Spleen (tissue), 11 donors: ENCODE results near the gene ZNF831. TPM values are rescaled to one million over a fixed set of nuclear protein-coding genes. Genes with fewer than 3 reads are reported as not detected.

Experiments
- DNase-seq: peaks from one replicate; pipeline ENCODE4 v3.0.0-alpha.2; 2020
- H3K27ac ChIP-seq, 8 donors: fragments of 200-600 bp; sonication (generic) in 7 of 8; 1 replicate in 4 of 8; 2 replicates in 4 of 8; pipeline versions ENCODE4 v1.5.0 to v1.8.0; 2016 to 2021; ENCODE audit warnings: inconsistent platforms in 4 of 8, mild to moderate bottlenecking in 4 of 8, moderate library complexity in 1 of 8
- H3K27me3 ChIP-seq, 7 donors: fragments of 200-600 bp; sonication (generic) in 6 of 7; replicated peaks in 1 of 7; 1 replicate in 4 of 7; 2 replicates in 3 of 7; pipeline versions ENCODE4 v1.5.0 to v1.8.0; 2016 to 2021; ENCODE audit warnings: inconsistent platforms in 3 of 7, mild to moderate bottlenecking in 1 of 7
- H3K36me3 ChIP-seq, 6 donors: fragments of 200-600 bp; sonication (generic) in 5 of 6; 1 replicate in 4 of 6; 2 replicates in 2 of 6; pipeline versions ENCODE4 v1.5.0 to v1.8.0; 2016 to 2021; ENCODE audit warnings: inconsistent platforms in 2 of 6
- H3K4me1 ChIP-seq, 6 donors: fragments of 200-600 bp; sonication (generic) in 5 of 6; 1 replicate in 3 of 6; 2 replicates in 3 of 6; pipeline versions ENCODE4 v1.5.0 to v1.8.0; 2016 to 2021; ENCODE audit warnings: inconsistent platforms in 3 of 6
- H3K4me3 ChIP-seq, 8 donors: fragments of 200-600 bp; sonication (generic) in 7 of 8; 1 replicate in 4 of 8; 2 replicates in 4 of 8; pipeline versions ENCODE4 v1.5.0 to v1.8.0; 2016 to 2021; ENCODE audit warnings: inconsistent platforms in 4 of 8, mild to moderate bottlenecking in 4 of 8, moderate library complexity in 2 of 8
- H3K9me3 ChIP-seq, 8 donors: fragments of 200-600 bp; sonication (generic) in 7 of 8; 1 replicate in 4 of 8; 2 replicates in 4 of 8; pipeline versions ENCODE4 v1.5.0 to v1.8.0; 2016 to 2021; ENCODE audit warnings: inconsistent platforms in 4 of 8
- POLR2A ChIP-seq, 3 donors: fragments of 450-650 bp; IDR thresholded peaks; one replicate each; pipeline ENCODE4 v1.5.1; 2017; ENCODE audit warnings: antibody characterized with exemption in 3 of 3, mild to moderate bottlenecking in 1 of 3
- POLR2AphosphoS5 ChIP-seq, 3 donors: sonication (generic); formaldehyde crosslinking; IDR thresholded peaks; one replicate each; pipeline ENCODE4 v1.5.1; 2017; ENCODE audit warnings: antibody characterized with exemption in 3 of 3
- WGBS, 5 donors: extraction: QIAGEN DNeasy Blood & Tissue Kit in 3 of 5; methylation state at CpG; one replicate each; pipeline versions ENCODE4 v1.1.5 to v1.1.7; 2013 to 2018; 5-methylcytosine and 5-hydroxymethylcytosine counted together
- intact Hi-C: fragments of 100-400 bp; cut with DNase I; formaldehyde crosslinking; loops from one replicate; pipeline ENCODE4 v1.15.0; 2023; ENCODE audit warnings: low total_unique reads
- polyA plus RNA-seq, 3 donors: library from polyadenylated mRNA; stranded (reverse); fragments of 200-250 nt; gene quantifications; one replicate each; pipeline ENCODE4 v1.2.1, GENCODE V29; 2013
- total RNA-seq, 7 donors: library from RNA; depleted of rRNA in 3 of 7; stranded (reverse); fragments of >200 nt in 3 of 7; fragmentation: NEBNext Ultra II Directional in 4 of 7; extraction: Animal tissue kit (Norgen Biotek cat#: 25700) in 4 of 7; gene quantifications; one replicate each; pipeline versions ENCODE4 v1.1.0 to v1.2.1, GENCODE V29; 2016 to 2021
- TF ChIP-seq, protein P1 (sequence below), 11 experiments: fragments of 200-600 bp in 7 of 11; fragments of 450-650 bp in 4 of 11; sonication (generic) in 4 of 11; IDR thresholded peaks in 8 of 11; conservative IDR thresholded peaks in 3 of 11; 1 replicate in 7 of 11; 2 replicates in 4 of 11; pipeline versions ENCODE4 v1.4.0 to v1.8.0; 2016 to 2021; ENCODE audit warnings: antibody characterized with exemption in 11 of 11, inconsistent platforms in 4 of 11, mild to moderate bottlenecking in 1 of 11
- donor health status: healthy with polysubstance abuse.
- donor health status: DM: no; HTN: no; CAD: no; lungs with moderate emphysema.
- donor health status: DM: no; HTN: no; CAD: no.
- donor health status: Bipolar disorder and iron deficiency.
- donor health status: healthy.
- donor health status: DM: no; HTN: no; CAD: no.
- donor health status: DM: yes; HTN: yes; CAD: no.

Gene ZNF831
- total and polyA plus RNA-seq, 10 donors: 1.2 to 29.2 (median 10.3) TPM

- peaks cover 0 to 60% (median 16%) of the 10 kb centered on the region in 6 donors for H3K4me1 ChIP-seq
- H3K27me3 ChIP-seq: no peaks in the 10 kb centered on the region
- TF ChIP-seq POLR2A (IDR thresholded peaks at IDR 0.05) (no peak), POLR2AphosphoS5 (IDR thresholded peaks at IDR 0.05) (no peak)
- TF ChIP-seq, protein P1, sequence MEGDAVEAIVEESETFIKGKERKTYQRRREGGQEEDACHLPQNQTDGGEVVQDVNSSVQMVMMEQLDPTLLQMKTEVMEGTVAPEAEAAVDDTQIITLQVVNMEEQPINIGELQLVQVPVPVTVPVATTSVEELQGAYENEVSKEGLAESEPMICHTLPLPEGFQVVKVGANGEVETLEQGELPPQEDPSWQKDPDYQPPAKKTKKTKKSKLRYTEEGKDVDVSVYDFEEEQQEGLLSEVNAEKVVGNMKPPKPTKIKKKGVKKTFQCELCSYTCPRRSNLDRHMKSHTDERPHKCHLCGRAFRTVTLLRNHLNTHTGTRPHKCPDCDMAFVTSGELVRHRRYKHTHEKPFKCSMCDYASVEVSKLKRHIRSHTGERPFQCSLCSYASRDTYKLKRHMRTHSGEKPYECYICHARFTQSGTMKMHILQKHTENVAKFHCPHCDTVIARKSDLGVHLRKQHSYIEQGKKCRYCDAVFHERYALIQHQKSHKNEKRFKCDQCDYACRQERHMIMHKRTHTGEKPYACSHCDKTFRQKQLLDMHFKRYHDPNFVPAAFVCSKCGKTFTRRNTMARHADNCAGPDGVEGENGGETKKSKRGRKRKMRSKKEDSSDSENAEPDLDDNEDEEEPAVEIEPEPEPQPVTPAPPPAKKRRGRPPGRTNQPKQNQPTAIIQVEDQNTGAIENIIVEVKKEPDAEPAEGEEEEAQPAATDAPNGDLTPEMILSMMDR (IDR thresholded peaks at IDR 0.05 in 8 of 11, conservative IDR thresholded peaks at IDR 0.05 in 3 of 11): no peak
- H3K4me3 ChIP-seq: no peak overlapping the region
- no peak for DNase-seq
- intact Hi-C loops: no loop called here
- no peaks in the 10 kb centered on the region for H3K9me3 ChIP-seq
- H3K36me3 ChIP-seq: peaks cover 0 to 12% (median 0%) of the 10 kb centered on the region in 6 donors
- H3K27ac ChIP-seq: no peak overlapping the region
- 73 to 82% (median 77%) methylated on average over 16 of the region's 16 CpGs for WGBS, 5 donors
Measured at GRCh38 chr20:59184880-59185447, 21.3 kb downstream of the ZNF831 start.

DNA sequence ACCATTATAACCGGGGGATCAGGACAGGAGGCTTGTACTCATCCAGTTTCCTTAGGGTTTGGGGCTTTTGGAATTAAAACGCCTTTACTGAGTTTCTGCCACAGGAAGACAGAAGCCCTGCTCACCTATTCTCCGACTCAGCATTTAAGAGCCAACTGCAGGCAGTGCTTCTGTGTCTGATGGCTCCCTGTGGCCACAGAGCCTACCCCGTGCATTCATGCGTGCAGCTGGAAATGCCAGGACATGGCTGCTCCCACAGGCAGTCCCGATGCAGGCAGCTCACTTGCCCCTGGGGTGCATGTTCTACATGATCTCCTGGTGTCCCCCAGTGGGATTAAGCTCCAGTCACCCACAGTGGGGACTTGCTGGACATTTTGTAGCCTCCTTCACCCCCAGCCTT lies 22.2 kb downstream of the ZNF831 start:
- WGBS, 5 donors: 79 to 92% (median 82%) methylated on average over 6 of the region's 6 CpGs
- intact Hi-C loops: no loop called here
- TF ChIP-seq, protein P1 (IDR thresholded peaks at IDR 0.05 in 8 of 11, conservative IDR thresholded peaks at IDR 0.05 in 3 of 11): no peak
- no peak for TF ChIP-seq POLR2AphosphoS5 (IDR thresholded peaks at IDR 0.05)
- TF ChIP-seq POLR2A (IDR thresholded peaks at IDR 0.05): no peak

DNA sequence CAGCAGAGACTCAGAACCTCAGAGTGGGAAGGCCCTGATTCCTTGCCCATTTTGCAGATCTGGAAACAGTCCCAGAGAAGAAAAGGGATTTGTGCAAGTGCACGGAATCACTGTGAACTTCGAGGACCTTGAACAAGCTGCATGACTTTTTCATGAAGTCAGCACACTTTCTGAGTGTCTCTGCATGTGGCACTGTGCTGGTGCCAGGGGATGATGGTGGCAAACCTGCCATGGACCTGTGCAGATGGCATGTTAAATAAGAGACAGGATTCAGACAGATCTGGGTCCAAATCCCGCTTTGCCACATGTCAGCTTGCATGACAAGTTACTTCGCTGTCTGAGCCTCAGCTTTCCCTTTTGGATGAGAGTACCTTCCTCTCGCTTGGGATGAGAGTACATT lies 26.8 kb downstream of the ZNF831 start:
- DNase-seq: no peak
- intact Hi-C loops: no loop called here
- Histone ChIP-seq H3K4me3 (no peak overlapping the region), H3K4me1 (peaks cover 0 to 11% (median 0%) of the 10 kb centered on the region in 6 donors), H3K27ac (no peak overlapping the region), H3K36me3 (peaks cover 0 to 29% (median 3%) of the 10 kb centered on the region in 6 donors), H3K9me3 (no peaks in the 10 kb centered on the region), H3K27me3 (peaks cover 0 to 15% (median 0%) of the 10 kb centered on the region in 7 donors)
- TF ChIP-seq, protein P1 (IDR thresholded peaks at IDR 0.05 in 8 of 11, conservative IDR thresholded peaks at IDR 0.05 in 3 of 11): no peak
- TF ChIP-seq POLR2AphosphoS5 (IDR thresholded peaks at IDR 0.05): no peak
- TF ChIP-seq POLR2A (IDR thresholded peaks at IDR 0.05): no peak
- WGBS, 5 donors: 85 to 97% (median 90%) methylated on average over 5 of the region's 5 CpGs

More for the DNA sequence above, 22.2 kb downstream of the ZNF831 start:
- no peak for DNase-seq
- H3K4me1 ChIP-seq: peaks cover 0 to 57% (median 16%) of the 10 kb centered on the region in 6 donors
- H3K36me3 ChIP-seq: peaks cover 0 to 12% (median 0%) of the 10 kb centered on the region in 6 donors
- no peaks in the 10 kb centered on the region for H3K9me3 ChIP-seq
- no peaks in the 10 kb centered on the region for H3K27me3 ChIP-seq
- H3K27ac ChIP-seq: no peak overlapping the region
- H3K4me3 ChIP-seq: no peak overlapping the region

- Histone ChIP-seq H3K27me3 (peaks cover 0 to 15% (median 0%) of the 10 kb centered on the region in 7 donors), H3K9me3 (no peaks in the 10 kb centered on the region), H3K27ac (no peak overlapping the region), H3K4me3 (no peak overlapping the region), H3K4me1 (peaks cover 0 to 3% (median 0%) of the 10 kb centered on the region in 6 donors), H3K36me3 (peaks cover 0 to 25% (median 3%) of the 10 kb centered on the region in 6 donors)
- intact Hi-C loops: no loop called here
- DNase-seq: no peak
- WGBS, 5 donors: 92 to 97% (median 94%) methylated on average over 12 to 40 of the region's 40 CpGs
- TF ChIP-seq POLR2A (IDR thresholded peaks at IDR 0.05): no peak
- TF ChIP-seq, protein P1 (IDR thresholded peaks at IDR 0.05 in 8 of 11, conservative IDR thresholded peaks at IDR 0.05 in 3 of 11): no peak
- peak in 1 of 3 donors; percentile 59 for TF ChIP-seq POLR2AphosphoS5 (IDR thresholded peaks at IDR 0.05)
Measured at GRCh38 chr20:59191036-59191755, 27.6 kb downstream of the ZNF831 start.
